HG03097 (cell line): Measurements from ENCODE around the gene TTLL1.
"Not testable (repeated sequence)": the region's sequence is repeated elsewhere in the genome, so short reads cannot be mapped to it uniquely, and the experiment has no call there.

Experiments used
- ATAC-seq: cut with Tn5 transposase; IDR thresholded peaks from one replicate; pipeline ENCODE4 v1.9.1; 2021; ENCODE audit not compliant: unreplicated experiment, low FRiP score

The TTLL1 gene

DNA sequence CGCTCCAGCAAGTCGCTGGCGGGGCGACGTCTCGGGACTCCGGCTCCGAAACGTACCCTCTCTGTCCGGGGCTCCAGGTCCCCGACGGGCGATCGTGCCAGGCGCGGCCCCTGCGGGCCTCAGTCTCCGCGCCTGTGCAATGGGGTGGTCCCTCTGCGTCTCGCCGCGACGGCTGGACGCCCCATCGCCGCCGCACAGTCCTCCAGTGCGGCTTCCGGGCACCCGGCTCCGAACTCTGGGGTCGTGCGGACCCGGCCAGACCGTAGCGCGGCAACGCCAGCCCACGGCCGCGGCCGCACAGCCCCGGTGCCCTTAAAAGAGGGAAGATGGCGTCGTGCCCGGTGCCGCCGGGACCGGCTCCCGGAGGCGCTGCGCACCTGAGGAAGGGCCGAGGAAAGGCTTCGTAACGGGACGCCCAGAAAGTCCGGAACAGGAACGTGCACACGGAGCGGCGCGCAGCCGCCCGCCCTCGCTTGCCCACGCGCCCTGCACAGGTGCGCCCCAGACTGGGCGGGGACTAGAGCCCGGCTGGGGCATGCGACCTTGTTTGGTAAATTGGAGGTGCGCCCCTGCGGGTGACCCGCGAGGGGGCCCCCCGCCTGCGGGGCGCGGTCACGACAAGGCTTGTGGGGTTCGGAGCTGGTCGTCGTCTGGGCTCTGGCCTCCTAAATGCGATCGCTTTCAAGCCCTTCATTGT, 21.9 kb upstream of the TTLL1 start:
- ATAC-seq = no peak

DNA sequence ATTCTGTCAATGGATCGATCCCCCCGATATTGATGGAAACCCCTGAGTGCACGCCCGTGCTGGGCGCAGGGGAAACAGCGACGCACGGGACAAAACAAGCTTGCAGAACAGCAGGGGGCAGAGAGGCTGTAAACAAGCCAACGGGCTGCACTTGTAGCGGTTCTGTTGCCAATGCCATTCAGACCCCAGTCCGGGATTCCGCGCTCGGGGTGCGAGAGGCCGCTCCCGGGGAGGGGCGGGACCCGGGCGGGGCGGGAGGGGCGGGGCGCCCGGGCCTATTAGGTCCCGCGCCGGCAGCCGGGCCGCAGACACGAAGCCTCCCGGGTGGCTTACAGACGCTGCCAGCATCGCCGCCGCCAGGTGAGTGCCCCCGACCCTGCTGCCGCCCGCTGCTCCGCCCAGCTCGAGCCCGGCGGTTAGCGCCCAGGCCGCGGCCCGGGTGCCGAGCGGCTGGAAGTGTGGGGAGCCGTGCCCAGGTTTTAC, 21.3 kb upstream of the TTLL1 start, which contains the start of gene BIK:
Gene BIK (plus strand): TSS at position 307 of the 483 bp plus-strand sequence. CDS start 13,273 bp downstream, outside the sequence.
- no peak for ATAC-seq

DNA sequence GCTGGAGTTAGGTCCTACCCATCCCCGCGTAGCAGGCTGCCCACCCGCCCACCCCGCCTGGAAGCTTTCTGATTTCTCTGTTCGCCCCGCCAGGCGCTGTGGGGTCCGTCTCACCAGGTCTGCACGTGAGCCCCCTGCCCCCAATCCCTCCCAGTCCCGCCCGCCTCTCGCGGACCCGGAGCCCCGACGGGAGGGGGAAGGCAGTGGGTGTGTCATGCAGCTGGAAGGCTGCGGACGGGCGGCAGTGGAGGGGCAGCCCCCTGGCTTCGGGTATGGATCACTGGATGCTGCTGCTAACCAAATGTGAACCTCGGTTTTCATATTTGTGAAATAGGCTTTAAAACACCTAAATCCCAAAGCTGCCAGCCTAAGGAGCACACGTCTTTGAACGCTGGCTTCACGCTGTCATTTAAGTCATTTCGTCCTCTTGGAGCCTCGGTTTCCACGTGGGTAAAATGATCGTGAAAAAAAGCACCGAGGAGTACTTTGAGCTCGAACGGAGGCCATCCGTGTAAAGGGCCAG, 20.8 kb upstream of the TTLL1 start:
- no peak for ATAC-seq

DNA sequence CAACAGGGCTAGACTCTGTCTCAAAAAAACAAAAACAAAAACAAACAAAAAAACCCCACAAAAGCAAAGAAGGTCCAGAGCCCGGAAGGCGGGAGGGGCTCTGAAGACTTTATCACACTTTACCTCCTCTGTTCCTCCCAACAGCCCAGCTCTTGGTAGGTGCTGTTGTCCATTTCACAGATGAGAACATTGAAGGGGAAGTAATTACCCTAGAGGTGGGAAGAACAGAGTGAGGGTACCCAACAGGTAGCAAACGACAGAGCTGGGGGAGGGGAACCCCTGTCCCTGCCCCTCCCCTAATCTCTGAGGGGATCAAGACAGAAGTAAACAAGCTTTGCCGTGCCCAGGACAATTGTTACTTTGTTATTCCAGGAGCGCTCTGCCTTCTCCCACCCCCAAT, 20.3 kb upstream of the TTLL1 start:
- ATAC-seq = no peak

DNA sequence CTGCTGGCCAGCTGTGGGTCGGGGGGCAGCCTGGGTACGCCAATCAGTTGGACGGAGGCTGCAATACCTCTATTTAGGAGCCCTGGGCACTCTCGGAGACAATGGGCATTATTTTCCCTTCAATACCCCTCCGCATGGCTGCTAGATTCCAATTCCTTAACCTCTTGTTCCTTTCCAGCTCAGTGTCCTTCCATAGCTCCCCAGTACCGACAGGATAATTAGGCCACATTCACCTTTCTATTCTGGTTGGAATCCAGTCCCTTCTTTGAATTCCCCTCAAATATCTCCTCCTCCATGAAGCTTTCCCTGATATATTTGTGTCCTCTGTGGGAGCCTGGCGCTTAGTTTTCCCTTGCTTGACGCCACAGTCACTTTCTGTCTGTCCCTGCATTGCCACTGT, 17.1 kb upstream of the TTLL1 start:
- no peak for ATAC-seq

DNA sequence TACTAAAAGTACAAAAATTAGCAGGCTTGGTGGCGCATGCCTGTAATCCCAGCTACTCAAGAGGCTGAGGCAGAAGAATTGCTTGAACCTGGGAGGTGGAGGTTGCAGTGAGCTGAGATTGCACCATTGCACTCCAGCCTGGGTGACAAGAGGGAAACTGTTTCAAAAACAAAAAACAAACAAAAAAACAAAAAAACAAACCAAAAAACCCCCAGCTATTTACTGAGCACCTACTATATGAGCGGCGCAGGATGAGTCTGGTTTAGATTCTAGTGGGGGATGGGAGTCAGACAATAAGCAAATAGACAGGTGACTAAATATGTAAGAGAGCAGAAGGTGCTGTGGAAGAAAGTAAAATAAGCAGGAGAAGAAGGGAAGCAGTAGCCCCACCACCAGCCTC, 15.8 kb upstream of the TTLL1 start:
- ATAC-seq = not testable (repeated sequence)

DNA sequence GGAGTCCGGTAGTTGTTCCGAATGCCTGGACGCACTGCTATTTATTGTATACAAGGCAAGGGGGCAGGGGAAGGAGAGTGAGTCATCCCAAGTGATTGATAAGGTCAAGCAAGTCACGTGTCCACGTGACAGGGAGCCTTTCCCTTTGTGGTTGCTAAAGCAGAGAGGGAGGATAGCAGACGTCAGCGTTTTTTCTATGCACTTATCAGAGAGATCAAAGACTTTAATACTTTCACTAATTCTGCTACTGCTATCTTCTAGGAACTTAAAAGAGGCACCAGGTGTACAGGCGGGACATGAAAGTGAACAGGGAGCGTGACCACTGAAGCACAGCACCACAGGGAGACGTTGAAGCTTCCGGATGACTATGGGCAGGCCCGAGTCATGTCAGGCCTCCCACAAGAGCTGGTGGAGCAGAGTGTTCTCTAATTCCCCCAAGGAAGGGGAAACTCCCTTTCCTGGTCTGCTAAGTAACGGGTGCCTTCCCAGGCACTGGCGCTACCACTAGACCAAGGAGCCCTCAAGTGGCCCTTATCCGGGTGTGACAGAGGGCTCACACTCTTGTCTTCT, 14.9 kb upstream of the TTLL1 start:
- ATAC-seq = not testable (repeated sequence)

DNA sequence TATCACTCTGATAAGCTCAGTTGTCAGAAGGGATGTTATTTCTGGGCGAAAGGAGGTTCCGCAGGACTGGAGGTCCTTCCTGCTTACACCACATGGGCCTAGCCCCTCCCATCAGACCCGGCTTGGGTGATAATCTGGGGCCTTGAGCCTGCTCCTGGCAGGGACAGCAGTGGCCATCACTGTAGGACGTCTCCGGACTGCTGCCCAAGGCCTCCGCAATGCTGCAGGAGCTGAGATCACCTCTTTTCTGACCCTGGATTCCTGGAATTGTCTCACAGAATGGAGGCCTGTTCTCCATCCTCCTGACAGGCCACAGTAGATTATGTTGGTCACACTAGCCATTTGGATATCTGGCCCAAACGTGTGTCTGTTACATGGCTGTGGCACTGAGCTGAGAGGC, 12.1 kb upstream of the TTLL1 start:
- ATAC-seq = no peak

DNA sequence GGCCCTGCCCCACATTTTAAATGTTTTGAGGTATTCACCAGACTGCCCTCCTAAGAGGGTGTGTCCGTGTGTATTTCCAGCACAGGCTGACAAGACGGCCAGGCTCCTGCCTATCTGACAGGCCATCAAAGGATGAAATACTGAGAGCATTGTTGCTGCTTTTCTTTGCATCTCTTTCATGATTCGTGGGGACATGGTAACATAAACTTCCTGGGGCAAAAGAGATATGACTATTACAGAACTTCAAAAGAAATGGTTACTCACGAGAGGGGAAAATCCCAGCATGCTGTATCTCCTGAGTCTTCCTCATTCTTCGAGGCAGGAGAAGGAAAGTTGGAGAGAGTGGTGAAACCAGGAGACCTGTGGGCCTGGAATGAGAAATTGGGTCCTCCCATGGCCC, 11.0 kb upstream of the TTLL1 start:
- ATAC-seq = no peak

DNA sequence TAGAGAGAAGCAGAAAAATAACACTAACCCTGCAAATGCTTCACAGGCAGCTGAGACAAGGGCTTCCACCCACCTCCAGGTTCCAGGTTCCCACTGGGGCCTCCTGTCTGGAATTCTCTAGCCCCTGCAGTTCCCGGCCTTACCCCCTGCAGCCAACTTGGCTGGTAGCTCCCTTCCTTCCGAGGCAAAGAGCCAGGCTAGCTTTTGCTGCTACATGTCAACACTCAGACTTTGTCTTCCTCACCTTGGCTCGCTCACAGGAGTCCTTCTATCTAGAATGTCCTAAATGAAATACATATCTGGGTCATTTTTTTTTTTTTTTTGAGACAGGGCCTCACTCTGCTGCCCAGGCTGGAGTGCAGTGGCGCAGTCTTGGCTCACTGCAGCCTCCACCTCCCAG, 9.9 kb upstream of the TTLL1 start:
- no peak for ATAC-seq

DNA sequence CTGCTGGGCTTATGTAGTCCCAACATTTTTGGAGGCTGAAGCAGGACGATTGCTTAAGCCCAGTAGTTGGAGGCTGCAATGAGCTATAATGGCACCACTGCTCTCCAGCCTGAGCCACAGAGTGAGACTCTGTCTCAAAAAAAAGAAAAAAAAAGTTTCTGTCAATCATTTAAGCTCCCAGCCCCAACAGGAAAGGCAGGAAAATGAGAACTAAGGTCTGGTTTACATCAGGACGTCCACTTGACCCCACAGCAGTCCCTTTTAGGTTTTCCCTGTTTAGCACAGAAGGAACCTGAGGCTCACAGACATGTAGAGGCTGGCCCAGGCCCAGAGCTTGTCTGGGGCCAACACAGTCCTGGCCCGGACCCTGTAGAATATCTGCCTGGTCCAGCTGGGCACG, 9.2 kb upstream of the TTLL1 start:
- no peak for ATAC-seq

DNA sequence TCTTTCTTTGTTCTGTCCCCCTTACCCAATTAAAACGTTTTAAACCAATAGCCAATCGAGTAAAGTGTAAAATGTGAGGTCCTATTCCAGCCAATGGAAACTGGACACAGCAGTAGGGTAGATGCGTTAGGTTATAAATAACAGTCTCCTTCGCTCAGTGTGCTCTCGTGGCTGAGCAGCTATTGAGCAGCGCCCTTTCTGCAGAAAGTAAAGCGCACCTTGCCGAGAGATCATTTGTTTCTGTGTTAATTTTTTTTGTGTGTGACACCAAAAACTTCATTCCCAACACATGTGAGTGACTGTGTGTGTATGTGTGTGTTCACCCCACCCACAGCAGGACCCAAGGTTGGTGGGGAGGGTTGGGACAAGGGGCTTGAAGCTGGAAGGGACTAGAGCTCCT, 7.2 kb upstream of the TTLL1 start:
- ATAC-seq = no peak

DNA sequence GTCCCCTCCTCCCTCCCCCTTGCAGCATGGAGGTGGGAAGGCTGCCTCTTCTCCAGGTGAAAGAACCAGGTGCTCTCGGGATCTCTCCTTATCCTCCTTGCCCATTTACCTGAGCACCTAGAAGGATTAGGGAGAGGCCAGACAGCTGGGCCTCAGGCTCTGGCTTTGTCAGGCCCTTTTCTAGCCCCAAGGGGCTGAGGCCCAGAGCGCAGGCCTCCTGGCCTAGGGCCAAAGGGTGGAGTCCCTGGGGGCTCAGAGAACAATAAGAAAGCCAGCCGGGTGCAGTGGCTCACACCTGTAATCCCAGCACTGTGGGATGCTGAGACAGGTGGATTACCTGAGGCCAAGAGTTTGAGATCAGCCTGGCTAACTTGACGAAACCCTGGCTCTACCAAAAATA, 5.4 kb upstream of the TTLL1 start:
- ATAC-seq = no peak

DNA sequence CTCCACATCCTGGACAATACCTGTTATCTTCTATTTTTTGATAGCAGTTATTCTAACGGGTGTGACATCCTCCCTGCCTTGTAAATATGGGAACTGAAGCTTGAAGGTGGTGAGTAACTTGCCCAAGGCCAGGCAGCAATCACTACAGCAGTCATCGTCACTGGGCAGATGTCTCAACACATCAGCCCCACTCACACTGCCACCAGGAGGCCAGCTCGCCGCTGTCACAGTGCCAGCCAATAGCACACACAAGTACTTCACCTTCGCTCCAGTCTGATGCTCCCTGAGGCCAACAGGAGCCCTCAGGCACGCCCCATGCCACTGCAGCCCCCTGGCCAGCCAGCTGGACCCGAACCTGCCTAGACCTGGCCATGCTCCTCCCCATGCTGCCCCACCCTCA, 4.9 kb upstream of the TTLL1 start:
- ATAC-seq = no peak

DNA sequence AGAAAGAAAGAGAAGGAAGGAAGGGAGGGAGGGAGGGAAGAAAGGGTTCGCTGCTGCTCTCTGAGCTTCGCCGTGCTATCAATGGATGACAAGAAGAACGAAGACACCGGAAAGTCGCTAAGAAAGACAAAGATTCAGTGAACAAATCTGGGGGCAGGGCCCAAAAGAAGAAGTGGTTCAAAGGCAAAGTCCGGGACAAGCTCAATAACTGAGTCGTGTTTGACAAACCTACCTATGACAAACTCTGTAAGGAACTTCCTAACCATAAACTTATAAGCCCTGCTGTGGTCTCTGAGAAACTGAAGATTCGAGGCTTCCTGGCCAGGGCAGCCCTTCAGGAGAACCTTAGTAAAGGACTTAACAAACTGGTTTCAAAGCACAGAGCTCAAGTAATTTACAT, 2.9 kb upstream of the TTLL1 start:
- no peak for ATAC-seq

DNA sequence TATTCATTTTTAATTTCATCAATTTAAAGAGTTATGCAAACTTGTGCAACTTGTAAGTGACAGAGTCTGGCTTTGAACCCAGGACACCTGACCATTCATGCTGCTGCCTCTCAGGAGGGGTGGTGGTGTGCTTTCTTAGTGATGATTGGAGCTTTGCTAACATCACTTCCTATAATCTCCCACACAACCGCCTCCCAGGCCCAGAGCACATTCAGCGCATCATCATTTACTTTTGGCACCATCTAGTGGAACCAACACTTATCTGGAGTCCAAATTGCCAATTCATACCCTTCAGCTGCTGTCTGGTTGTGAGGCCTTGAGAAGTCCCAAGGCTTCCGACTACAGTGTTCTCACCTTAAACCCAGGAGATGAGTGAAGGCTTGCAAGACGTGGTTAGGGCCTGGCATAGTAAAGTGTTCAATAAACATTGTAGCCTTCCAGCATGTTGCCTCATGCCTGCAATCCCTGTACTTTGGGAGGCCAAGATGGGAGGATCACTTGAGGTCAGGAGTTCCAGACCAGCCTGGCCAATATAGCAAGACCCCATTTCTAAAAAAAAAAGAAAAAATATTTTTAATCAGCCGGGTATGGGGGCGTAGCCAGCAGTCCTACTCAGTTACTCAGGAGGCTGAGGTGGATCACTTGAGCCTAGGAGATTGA, 1.1 kb upstream of the TTLL1 start:
- no peak for ATAC-seq

DNA sequence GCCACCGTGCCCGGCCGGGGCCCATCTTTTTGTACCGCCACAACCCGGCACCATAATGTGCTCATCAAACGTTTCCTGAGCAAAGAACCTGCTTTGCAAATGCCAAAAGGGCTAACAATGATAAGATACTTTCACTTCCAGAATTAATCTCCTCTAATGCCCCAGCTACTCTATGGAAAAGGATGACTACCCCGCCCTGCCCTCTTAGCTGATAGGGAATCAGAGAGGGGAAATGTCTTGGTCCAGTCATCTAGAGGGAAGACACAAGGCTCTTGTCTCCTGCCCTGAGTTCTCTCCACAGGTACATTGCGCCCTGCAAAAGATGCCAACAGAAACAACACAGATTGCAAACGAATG, 586 bp downstream of the TTLL1 start:
- no peak for ATAC-seq

DNA sequence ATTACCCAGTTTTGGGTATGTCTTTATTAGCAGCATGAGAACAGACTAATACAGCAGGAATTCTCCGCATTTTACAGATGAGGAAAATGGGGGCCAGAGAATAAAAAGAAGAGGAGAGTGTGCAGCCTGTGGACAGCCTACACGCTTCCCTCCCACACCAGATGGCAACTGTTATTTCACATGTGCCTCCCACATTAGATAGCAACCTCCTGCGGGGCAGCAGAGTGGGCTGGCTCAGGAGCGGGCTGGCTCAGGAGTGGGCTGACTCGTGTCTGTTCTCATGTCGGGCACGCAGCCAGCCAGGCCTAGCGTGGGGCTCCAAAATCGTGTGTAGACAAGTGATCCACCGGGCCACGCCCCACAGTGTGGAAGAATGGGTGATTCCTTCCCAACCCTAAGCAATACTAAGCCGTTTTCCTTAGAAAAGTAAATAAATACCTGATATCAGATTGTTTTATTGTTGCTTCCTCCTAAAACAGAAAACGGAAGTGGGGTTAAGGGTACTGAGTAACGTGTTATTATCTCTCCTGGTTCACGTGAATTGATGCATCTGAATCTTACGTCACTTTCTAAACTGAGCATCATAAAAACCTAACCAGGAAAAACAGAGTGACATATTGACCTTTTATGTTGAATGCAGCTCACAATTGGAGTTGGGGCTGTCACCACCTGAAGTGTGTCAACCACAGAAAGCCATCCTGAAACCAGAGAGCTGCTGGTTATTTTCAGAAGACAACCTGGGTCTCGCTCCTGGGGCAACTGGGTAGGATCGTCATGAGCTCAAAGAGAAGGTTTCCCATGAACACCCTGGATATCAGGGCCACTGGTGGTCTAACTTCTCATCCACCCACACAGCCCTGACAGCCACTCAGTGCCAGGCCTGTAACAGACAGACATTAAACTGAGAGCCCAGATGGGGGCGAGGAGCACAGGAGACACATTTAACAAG, 3.3 kb downstream of the TTLL1 start:
- ATAC-seq = no peak

DNA sequence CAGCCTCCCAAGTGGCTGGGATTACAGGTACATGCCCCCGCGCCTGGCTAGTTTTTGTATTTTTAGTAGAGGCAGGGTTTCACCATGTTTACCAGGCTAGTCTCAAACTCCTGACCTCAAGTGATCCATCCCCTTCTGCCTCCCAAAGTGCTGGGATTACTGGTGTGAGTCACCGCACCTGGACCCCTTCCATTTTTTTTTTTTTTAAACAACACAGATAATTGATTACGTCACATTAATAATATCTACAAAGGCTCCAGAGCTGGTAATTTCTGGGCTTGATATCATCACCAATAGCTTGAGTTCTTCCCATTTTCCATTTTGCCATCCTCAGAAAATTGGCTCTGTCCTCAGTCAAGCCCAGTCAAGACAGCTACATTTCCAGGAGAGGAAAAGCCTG, 7.2 kb downstream of the TTLL1 start:
- ATAC-seq = no peak

DNA sequence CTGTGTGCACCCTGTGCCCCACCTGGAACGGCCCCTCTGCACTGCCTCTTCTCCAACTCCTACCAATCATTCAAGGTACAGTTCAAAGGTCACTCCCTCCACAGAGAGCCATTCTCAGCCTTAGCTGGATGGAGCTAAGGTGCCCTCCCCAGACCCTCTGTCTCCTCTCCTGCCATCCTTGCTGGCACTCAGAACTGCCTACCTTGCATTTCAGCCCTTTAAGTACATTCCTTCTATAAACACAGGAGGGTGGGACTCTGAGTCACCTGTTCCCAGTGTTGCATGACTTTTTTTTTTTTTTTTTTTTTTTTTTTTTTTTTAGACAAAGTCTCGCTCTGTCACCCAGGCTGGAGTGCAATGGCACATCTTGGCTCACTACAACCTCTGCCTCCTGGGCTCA, 8.6 kb downstream of the TTLL1 start:
- no peak for ATAC-seq

DNA sequence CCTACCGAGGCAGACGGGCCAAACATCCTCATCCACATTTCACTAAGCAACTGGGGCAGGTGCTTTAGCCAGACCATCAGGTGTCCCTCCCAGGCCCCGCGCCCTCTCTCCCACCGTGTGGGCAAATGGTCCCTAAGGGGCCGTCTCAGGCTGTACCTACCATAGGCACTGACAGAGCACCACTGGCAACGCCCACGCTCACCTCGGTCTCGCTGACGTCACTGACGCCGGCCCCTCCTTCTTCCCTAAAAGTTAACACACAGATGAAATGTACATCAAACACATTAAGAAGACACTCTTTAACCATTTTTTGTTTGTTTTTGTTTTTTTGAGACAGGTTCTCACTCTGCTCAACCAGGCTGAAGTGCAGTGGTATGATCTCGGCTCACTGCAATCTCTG, 9.4 kb downstream of the TTLL1 start:
- no peak for ATAC-seq
